ENCODE measurements around the gene MEIOSIN. TPM values are rescaled to one million over a fixed set of nuclear protein-coding genes. Genes with fewer than 3 reads are reported as not detected.

Gene MEIOSIN
- total and polyA plus RNA-seq, 9 of the 15 experiments (the other 6 are each of a cell fraction or from before 2014, with no cell fraction given): 0.06 to 2.0 (median 0.76) TPM

GRCh38 chr19:45717131-45717982 lies 15.9 kb upstream of the MEIOSIN start (continued):
- no peak for TF ChIP-seq GMEB1 (CRISPR knock-in tag; IDR thresholded peaks at IDR 0.05)
- TF ChIP-seq ZNF165 (CRISPR knock-in tag; IDR thresholded peaks at IDR 0.05; ENCODE audit: borderline replicate concordance): no peak
- no peak; the same call in 1 of the 2 replicates for TF ChIP-seq MGA (IDR thresholded peaks at IDR 0.05)
- no peak for TF ChIP-seq SLC30A9 (CRISPR knock-in tag; IDR thresholded peaks at IDR 0.05)
- TF ChIP-seq ZNF668 (CRISPR knock-in tag; IDR thresholded peaks at IDR 0.05): no peak
- TF ChIP-seq CBX1 (IDR thresholded peaks at IDR 0.05; ENCODE audit: low read depth): no peak
- no peak for TF ChIP-seq PCBP2 (IDR thresholded peaks at IDR 0.05; ENCODE audit: low read depth, low read length, poor library complexity, severe bottlenecking)
- TF ChIP-seq SFPQ (IDR thresholded peaks at IDR 0.05; ENCODE audit: low read depth, low read length): no peak
- peak; percentile 79 for TF ChIP-seq E2F3 (CRISPR knock-in tag; IDR thresholded peaks at IDR 0.05)
- TF ChIP-seq ELK3 (CRISPR knock-in tag; IDR thresholded peaks at IDR 0.05): no peak
